Choroid plexus epithelial cell (primary cell): ENCODE results near the gene SLC25A26.

ENCODE experiments used
- DNase-seq: peaks from one replicate; pipeline ENCODE4 v3.0.0-alpha.2; 2010; ENCODE audit warnings: low read depth
- H3K4me3 ChIP-seq: 2 replicates; pipeline ENCODE4 v1.5.1; 2011; ENCODE audit warnings: low read depth, mild to moderate bottlenecking, control low read depth, low read length, moderate library complexity
- CTCF ChIP-seq: conservative IDR thresholded peaks from 2 replicates; pipeline ENCODE4 v1.5.1; 2011; ENCODE audit warnings: low read depth, mild to moderate bottlenecking, control low read depth, inconsistent platforms, low read length, moderate library complexity

The SLC25A26 gene

GRCh38 chr3:66383023-66383422 is 162.2 kb downstream of the SLC25A26 start:
- no peak for DNase-seq
- no peak for TF ChIP-seq CTCF
- H3K4me3 ChIP-seq = no peak overlapping the region

GRCh38 chr3:66383998-66384745 is 163.4 kb downstream of the SLC25A26 start:
- DNase-seq = no peak
- no peak overlapping the region for H3K4me3 ChIP-seq
- no peak for TF ChIP-seq CTCF

GRCh38 chr3:66385066-66385465 is 164.3 kb downstream of the SLC25A26 start:
- no peak for TF ChIP-seq CTCF
- no peak overlapping the region for H3K4me3 ChIP-seq
- DNase-seq = no peak

- no peak for TF ChIP-seq CTCF
- H3K4me3 ChIP-seq = no peak overlapping the region
- DNase-seq = no peak
Observed at GRCh38 chr3:66386011-66386924, 165.5 kb downstream of the SLC25A26 start.

- no peak for DNase-seq
- TF ChIP-seq CTCF = no peak
Observed at GRCh38 chr3:66386925-66387650, 166.3 kb downstream of the SLC25A26 start.

GRCh38 chr3:66390013-66390412 is 169.2 kb downstream of the SLC25A26 start:
- no peak for TF ChIP-seq CTCF
- no peak for DNase-seq
- H3K4me3 ChIP-seq = no peak overlapping the region

More at GRCh38 chr3:66386925-66387650, 166.3 kb downstream of the SLC25A26 start:
- no peak overlapping the region for H3K4me3 ChIP-seq
